Vagina (tissue), 2 donors: ENCODE data around the gene WDR76. TPM values are rescaled to one million over a fixed set of nuclear protein-coding genes. Genes with fewer than 3 reads are reported as not detected.
A peak's percentile ranks its signal among the peaks of the same experiment; 100 is the strongest.

Experiments
- DNase-seq, 2 donors: peaks; one replicate each; pipeline ENCODE4 v3.0.0-alpha.2; 2017; ENCODE audit errors: extremely low spot score in 2 of 2
- H3K27ac ChIP-seq: fragments of 200-600 bp; sonication (generic); one replicate; pipeline ENCODE4 v1.5.1; 2019
- H3K27me3 ChIP-seq: fragments of 200-600 bp; sonication (generic); one replicate; pipeline ENCODE4 v1.5.1; 2019
- H3K36me3 ChIP-seq, 2 donors: fragments of 200-600 bp; sonication (generic); one replicate each; pipeline ENCODE4 v1.5.1; 2017 to 2019
- H3K4me1 ChIP-seq: fragments of 200-600 bp; sonication (generic); one replicate; pipeline ENCODE4 v1.5.1; 2019
- H3K4me3 ChIP-seq, 2 donors: fragments of 200-600 bp; sonication (generic); 1 replicate in 1 of 2; 2 replicates in 1 of 2; pipeline ENCODE4 v1.5.1; 2016 to 2019
- H3K9me3 ChIP-seq: fragments of 200-600 bp; sonication (generic); one replicate; pipeline ENCODE4 v1.5.1; 2019
- CTCF ChIP-seq, 3 experiments: fragments of 450-650 bp in 2 of 3; fragments of 200-600 bp in 1 of 3; sonication (generic) in 1 of 3; IDR thresholded peaks; one replicate each; pipeline ENCODE4 v1.5.1; 2017 to 2019; ENCODE audit warnings: antibody characterized with exemption in 3 of 3, mild to moderate bottlenecking in 2 of 3, moderate library complexity in 2 of 3
- POLR2A ChIP-seq, 2 donors: fragments of 450-650 bp; IDR thresholded peaks; one replicate each; pipeline ENCODE4 v1.6.1; 2017; ENCODE audit warnings: antibody characterized with exemption in 2 of 2, mild to moderate bottlenecking in 2 of 2, moderate library complexity in 2 of 2
- POLR2AphosphoS5 ChIP-seq, 2 donors: sonication (generic); formaldehyde crosslinking; IDR thresholded peaks; one replicate each; pipeline ENCODE4 v1.9.0; 2017; ENCODE audit warnings: antibody characterized with exemption in 2 of 2, mild to moderate bottlenecking in 2 of 2, low read depth in 1 of 2; ENCODE audit not compliant: insufficient read depth in 1 of 2
- intact Hi-C: fragments of 100-400 bp; cut with DNase I; formaldehyde crosslinking; loops from one replicate; pipeline ENCODE4 v1.15.1; 2023
- total RNA-seq: library from RNA; depleted of rRNA; stranded (reverse); fragments of >200 nt; gene quantifications from one replicate; pipeline ENCODE4 v1.2.3, GENCODE V29; 2016

Gene WDR76
- total RNA-seq, 1 donor from 2014 or later, result 3.4 TPM

DNA sequence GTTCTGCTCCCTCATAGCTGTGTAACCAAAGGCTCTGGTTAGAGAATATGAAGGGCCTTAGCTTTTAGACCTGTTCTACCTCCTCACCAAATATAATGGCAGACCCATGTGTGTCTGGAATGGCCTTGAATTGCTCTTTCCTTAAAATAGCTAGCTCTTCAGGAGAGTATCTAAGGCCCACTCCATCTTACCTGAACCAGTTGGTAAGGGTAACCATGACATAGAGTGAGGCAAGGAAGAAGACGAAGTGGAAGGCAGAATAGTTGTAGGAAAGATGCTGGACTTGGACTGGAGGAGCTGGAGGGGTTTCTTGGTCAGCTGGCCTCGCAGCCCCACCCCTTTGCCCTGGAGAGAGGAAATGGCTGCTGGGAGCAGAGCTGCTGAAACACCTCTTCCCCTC lies 31.6 kb upstream of the WDR76 start:
- Histone ChIP-seq H3K27ac (peak overlapping the region; percentile 7), H3K9me3 (no peaks in the 10 kb centered on the region), H3K4me3 (no peak overlapping the region), H3K4me1 (peaks cover 62% of the 10 kb centered on the region), H3K36me3 (peaks cover 0 to 26% of the 10 kb centered on the region in 2 donors), H3K27me3 (no peaks in the 10 kb centered on the region)
- TF ChIP-seq CTCF (IDR thresholded peaks at IDR 0.05) (no peak), POLR2AphosphoS5 (IDR thresholded peaks at IDR 0.05; ENCODE audit: insufficient read depth in 1 of 2, low read depth in 1 of 2) (no peak), POLR2A (IDR thresholded peaks at IDR 0.05) (no peak)
- intact Hi-C loops, result no loop called here
- no peak for DNase-seq

- TF ChIP-seq CTCF (IDR thresholded peaks at IDR 0.05) (no peak), POLR2A (IDR thresholded peaks at IDR 0.05) (no peak), POLR2AphosphoS5 (IDR thresholded peaks at IDR 0.05; ENCODE audit: insufficient read depth in 1 of 2, low read depth in 1 of 2) (no peak)
- DNase-seq, result no peak
- H3K9me3 ChIP-seq, result no peaks in the 10 kb centered on the region
- no peaks in the 10 kb centered on the region for H3K27me3 ChIP-seq
- no peak overlapping the region for H3K4me3 ChIP-seq
- no peak overlapping the region for H3K27ac ChIP-seq
- H3K36me3 ChIP-seq, result peaks cover 0 to 26% of the 10 kb centered on the region in 2 donors
- intact Hi-C loops, result no loop called here
- H3K4me1 ChIP-seq, result peaks cover 63% of the 10 kb centered on the region
Observed at GRCh38 chr15:43795997-43796396, 30.8 kb upstream of the WDR76 start.

DNA sequence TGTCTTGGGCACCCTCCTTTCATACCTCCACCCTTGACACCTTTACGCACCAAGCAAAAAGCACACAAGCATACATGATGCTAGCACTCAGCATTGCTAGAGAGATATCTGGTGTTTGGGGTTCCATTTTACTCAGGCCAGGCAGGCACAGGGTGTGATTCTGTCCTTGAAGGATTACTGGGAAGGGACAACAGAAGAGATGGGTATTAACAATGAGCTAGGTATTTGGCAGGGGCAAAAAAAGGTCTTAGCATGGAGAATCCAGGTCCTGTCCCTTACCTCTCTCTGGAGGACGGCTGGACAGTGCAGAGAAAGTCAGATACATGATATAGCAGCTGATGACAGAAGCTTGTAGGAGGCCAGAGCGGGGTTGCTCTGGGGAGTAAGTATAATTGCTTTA lies 30.2 kb upstream of the WDR76 start:
- no peak for DNase-seq
- no peaks in the 10 kb centered on the region for H3K27me3 ChIP-seq
- peaks cover 69% of the 10 kb centered on the region for H3K4me1 ChIP-seq
- intact Hi-C loops, result no loop called here
- H3K4me3 ChIP-seq, result no peak overlapping the region
- H3K27ac ChIP-seq, result no peak overlapping the region
- H3K36me3 ChIP-seq, result peaks cover 0 to 28% of the 10 kb centered on the region in 2 donors
- H3K9me3 ChIP-seq, result no peaks in the 10 kb centered on the region
- no peak for TF ChIP-seq POLR2A (IDR thresholded peaks at IDR 0.05)
- no peak for TF ChIP-seq POLR2AphosphoS5 (IDR thresholded peaks at IDR 0.05; ENCODE audit: insufficient read depth in 1 of 2, low read depth in 1 of 2)
- TF ChIP-seq CTCF (IDR thresholded peaks at IDR 0.05), result no peak

DNA sequence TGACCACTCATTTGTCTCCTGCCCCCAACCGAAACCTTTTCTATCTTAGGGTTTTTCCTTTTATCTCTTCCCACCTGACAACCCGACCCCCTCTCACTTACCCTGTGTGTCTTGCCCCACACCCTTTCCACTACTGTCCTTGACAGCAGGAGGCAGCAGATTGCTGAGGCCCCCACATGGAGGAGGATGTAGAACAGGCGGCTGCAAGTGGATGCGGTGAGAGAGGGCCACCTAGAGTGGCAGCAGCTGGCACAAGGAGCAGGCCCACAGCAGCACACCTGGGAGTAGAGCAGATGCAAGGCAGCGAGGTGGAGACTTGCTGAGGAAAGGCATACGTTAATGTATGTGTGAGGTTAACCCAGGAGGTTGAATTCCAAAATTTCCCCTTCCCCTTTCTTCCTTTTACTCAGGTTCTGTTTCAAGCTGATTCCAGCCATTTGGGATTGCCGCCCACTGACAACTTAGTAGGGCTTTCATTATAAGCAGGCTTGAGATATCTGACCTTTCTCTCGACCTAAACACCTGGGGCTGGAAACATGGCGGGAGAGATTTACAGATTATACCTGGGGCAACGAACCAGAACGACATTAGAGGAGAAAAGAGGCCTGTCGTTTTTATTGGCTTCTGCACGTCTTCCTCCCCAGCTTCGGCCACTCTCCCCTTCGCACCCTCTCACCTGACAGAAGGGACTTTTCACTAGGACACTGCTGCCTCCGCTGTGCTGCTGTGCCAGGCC lies 27.4 kb upstream of the WDR76 start:
- DNase-seq, result no peak
- TF ChIP-seq POLR2AphosphoS5 (IDR thresholded peaks at IDR 0.05; ENCODE audit: insufficient read depth in 1 of 2, low read depth in 1 of 2), result no peak
- no peak for TF ChIP-seq CTCF (IDR thresholded peaks at IDR 0.05)
- TF ChIP-seq POLR2A (IDR thresholded peaks at IDR 0.05), result no peak
- peak overlapping the region; percentile 99 for H3K27ac ChIP-seq
- H3K9me3 ChIP-seq, result no peaks in the 10 kb centered on the region
- peaks cover 0 to 30% of the 10 kb centered on the region in 2 donors for H3K36me3 ChIP-seq
- peak overlapping the region in 1 of 2 donors; percentile 85 for H3K4me3 ChIP-seq
- H3K27me3 ChIP-seq, result no peaks in the 10 kb centered on the region
- intact Hi-C loops, result no loop called here
- peaks cover 57% of the 10 kb centered on the region for H3K4me1 ChIP-seq

DNA sequence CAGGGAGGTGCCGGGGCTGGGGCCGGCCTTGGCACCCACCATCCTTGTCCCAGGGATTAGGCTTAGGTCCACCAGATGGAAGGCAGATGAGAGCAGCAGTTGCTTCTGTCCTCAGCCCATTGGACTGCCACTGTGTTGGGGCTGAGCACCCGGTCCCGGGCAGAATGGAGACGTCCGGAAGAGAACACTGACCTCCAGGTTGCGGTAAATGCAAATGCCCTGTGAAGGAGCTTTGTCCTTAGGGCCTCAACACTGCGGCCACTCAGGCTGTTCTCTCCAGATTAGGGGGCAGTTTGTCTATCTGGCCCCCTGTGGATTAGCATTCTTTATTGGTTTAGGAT lies 26.9 kb upstream of the WDR76 start, which contains the start of gene SERINC4:
TSS of gene SERINC4 (minus strand) at position 276 of the 341 bp plus-strand sequence. CDS start at position 42, 234 bp downstream.
- intact Hi-C loops, result no loop called here
- H3K4me3 ChIP-seq, result peak within 1 kb of the TSS; percentile 71 to 85
- no peak for TF ChIP-seq CTCF (IDR thresholded peaks at IDR 0.05)
- TF ChIP-seq POLR2AphosphoS5 (IDR thresholded peaks at IDR 0.05; ENCODE audit: insufficient read depth in 1 of 2, low read depth in 1 of 2), result no peak
- no peak for TF ChIP-seq POLR2A (IDR thresholded peaks at IDR 0.05)
- peaks cover 51% of the 10 kb centered on the region for H3K4me1 ChIP-seq
- no peaks in the 10 kb centered on the region for H3K27me3 ChIP-seq
- no peaks in the 10 kb centered on the region for H3K9me3 ChIP-seq
- H3K27ac ChIP-seq, result peak within 1 kb of the TSS; percentile 99
- H3K36me3 ChIP-seq, result peaks cover 0 to 34% of the 10 kb centered on the region in 2 donors
- DNase-seq, result no peak
